Smooth muscle cell (in vitro differentiated cells): ENCODE results near the gene SBK1. TPM values are rescaled to one million over a fixed set of nuclear protein-coding genes. Genes with fewer than 3 reads are reported as not detected.

ENCODE experiments used
- DNase-seq: peaks from one replicate; lab custom pipeline; 2025; ENCODE audit not compliant: unreplicated experiment; lab: John Stamatoyannopoulos, UW
- H2AFZ ChIP-seq: fragments of 200-600 bp; sonication (generic); 2 replicates; pipeline ENCODE4 v1.6.0; 2016; ENCODE audit warnings: antibody characterized with exemption, low read depth, mild to moderate bottlenecking
- H3F3A ChIP-seq: fragments of 200-600 bp; sonication (generic); 2 replicates; pipeline ENCODE4 v1.6.0; 2017; ENCODE audit warnings: antibody characterized with exemption, low read depth
- H3K27ac ChIP-seq: fragments of 200-600 bp; sonication (generic); 2 replicates; pipeline ENCODE4 v1.5.1; 2016; ENCODE audit warnings: low read depth, mild to moderate bottlenecking
- H3K27me3 ChIP-seq: fragments of 200-600 bp; sonication (generic); 2 replicates; pipeline ENCODE4 v1.6.1; 2016; ENCODE audit warnings: low read depth, mild to moderate bottlenecking
- H3K36me3 ChIP-seq: fragments of 200-600 bp; sonication (generic); 2 replicates; pipeline ENCODE4 v1.5.1; 2016; ENCODE audit warnings: low read depth
- H3K4me1 ChIP-seq: fragments of 200-600 bp; sonication (generic); 2 replicates; pipeline ENCODE4 v1.5.1; 2016; ENCODE audit warnings: low read depth
- H3K4me2 ChIP-seq: fragments of 200-600 bp; sonication (generic); 2 replicates; pipeline ENCODE4 v1.6.0; 2016; ENCODE audit warnings: mild to moderate bottlenecking
- H3K4me3 ChIP-seq: fragments of 200-600 bp; sonication (generic); 2 replicates; pipeline ENCODE4 v1.5.1; 2016; ENCODE audit warnings: mild to moderate bottlenecking
- H3K79me2 ChIP-seq: fragments of 200-600 bp; sonication (generic); 2 replicates; pipeline ENCODE4 v1.6.0; 2016; ENCODE audit warnings: low read depth, mild to moderate bottlenecking
- H3K9ac ChIP-seq: fragments of 200-600 bp; sonication (generic); 2 replicates; pipeline ENCODE4 v1.6.0; 2016; ENCODE audit warnings: low read depth
- H3K9me3 ChIP-seq: fragments of 200-600 bp; sonication (generic); replicated peaks from 2 replicates; pipeline ENCODE4 v1.5.1; 2016; ENCODE audit warnings: low read depth
- H4K20me1 ChIP-seq: fragments of 200-600 bp; sonication (generic); 2 replicates; pipeline ENCODE4 v1.6.0; 2016; ENCODE audit warnings: low read depth
- CTCF ChIP-seq: fragments of 200-600 bp; sonication (generic); IDR thresholded peaks from 2 replicates; pipeline ENCODE4 v1.5.1; 2017; ENCODE audit warnings: borderline replicate concordance, mild to moderate bottlenecking, antibody characterized with exemption; ENCODE audit not compliant: insufficient read depth, poor library complexity, severe bottlenecking
- WGBS: methylation state at CpG from one replicate; pipeline ENCODE4 v1.1.7; 2016; ENCODE audit warnings: low lambda C conversion rate; 5-methylcytosine and 5-hydroxymethylcytosine counted together
- polyA plus RNA-seq: library from polyadenylated mRNA; unstranded; fragments of >200 nt; fragmentation: Nextera tagmentation; extraction: Ambion mirVana; gene quantifications from 2 replicates; pipeline ENCODE4 v1.2.1, GENCODE V29; 2016
- total RNA-seq: library from RNA; depleted of rRNA; stranded (reverse); fragments of >200 nt; gene quantifications from 2 replicates; pipeline ENCODE4 v1.2.3, GENCODE V29; 2014

The SBK1 gene
- total and polyA plus RNA-seq, 2 experiments from 2014 or later: 1.9 to 3.1 TPM

GRCh38 chr16:28283798-28284577 is 8.3 kb upstream of the SBK1 start:
- no peak overlapping the region for H3K9ac ChIP-seq
- no peaks in the 10 kb centered on the region for H4K20me1 ChIP-seq
- H3K9me3 ChIP-seq: no peaks in the 10 kb centered on the region
- no peaks in the 10 kb centered on the region for H3K79me2 ChIP-seq
- no peaks in the 10 kb centered on the region for H3K4me1 ChIP-seq
- no peak overlapping the region for H2AFZ ChIP-seq
- H3K27ac ChIP-seq: no peak overlapping the region
- no peaks in the 10 kb centered on the region for H3K36me3 ChIP-seq
- no peak for TF ChIP-seq CTCF
- H3K27me3 ChIP-seq: no peaks in the 10 kb centered on the region
- no peaks in the 10 kb centered on the region for H3F3A ChIP-seq
- DNase-seq: no peak
- H3K4me2 ChIP-seq: no peak overlapping the region
- 82% methylated on average over 15 of the region's 15 CpGs for WGBS
- no peak overlapping the region for H3K4me3 ChIP-seq

- H3K4me3 ChIP-seq: no peak overlapping the region
- H3K79me2 ChIP-seq: no peaks in the 10 kb centered on the region
- H2AFZ ChIP-seq: no peak overlapping the region
- no peaks in the 10 kb centered on the region for H3K27me3 ChIP-seq
- no peaks in the 10 kb centered on the region for H3K36me3 ChIP-seq
- H3K9ac ChIP-seq: no peak overlapping the region
- H4K20me1 ChIP-seq: no peaks in the 10 kb centered on the region
- no peaks in the 10 kb centered on the region for H3K4me1 ChIP-seq
- H3K27ac ChIP-seq: no peak overlapping the region
- DNase-seq: no peak
- 94% methylated on average over 9 of the region's 9 CpGs for WGBS
- no peaks in the 10 kb centered on the region for H3K9me3 ChIP-seq
- no peaks in the 10 kb centered on the region for H3F3A ChIP-seq
- no peak overlapping the region for H3K4me2 ChIP-seq
- TF ChIP-seq CTCF: no peak
Observed at GRCh38 chr16:28285649-28286048, 6.7 kb upstream of the SBK1 start.

- Histone ChIP-seq H4K20me1 (no peaks in the 10 kb centered on the region), H3K9me3 (no peaks in the 10 kb centered on the region), H2AFZ (no peak overlapping the region), H3K4me2 (no peak overlapping the region), H3K36me3 (no peaks in the 10 kb centered on the region), H3K4me1 (no peaks in the 10 kb centered on the region), H3K27ac (no peak overlapping the region), H3K4me3 (no peak overlapping the region), H3K9ac (no peak overlapping the region), H3F3A (no peaks in the 10 kb centered on the region), H3K27me3 (peaks cover 7% of the 10 kb centered on the region), H3K79me2 (no peaks in the 10 kb centered on the region)
- no peak for TF ChIP-seq CTCF
- DNase-seq: no peak
- WGBS: 85% methylated on average over 7 of the region's 7 CpGs
Observed at GRCh38 chr16:28288114-28288513, 4.2 kb upstream of the SBK1 start.

- H4K20me1 ChIP-seq: no peaks in the 10 kb centered on the region
- H3K9me3 ChIP-seq: no peaks in the 10 kb centered on the region
- H3K27me3 ChIP-seq: peaks cover 16% of the 10 kb centered on the region
- H3K36me3 ChIP-seq: no peaks in the 10 kb centered on the region
- H3K4me3 ChIP-seq: no peak overlapping the region
- H3K27ac ChIP-seq: no peak overlapping the region
- no peak overlapping the region for H3K4me2 ChIP-seq
- H3K79me2 ChIP-seq: no peaks in the 10 kb centered on the region
- no peak overlapping the region for H3K9ac ChIP-seq
- TF ChIP-seq CTCF: no peak
- H2AFZ ChIP-seq: no peak overlapping the region
- no peaks in the 10 kb centered on the region for H3F3A ChIP-seq
- 51% methylated on average over 3 of the region's 3 CpGs for WGBS
- no peaks in the 10 kb centered on the region for H3K4me1 ChIP-seq
- DNase-seq: no peak
Observed at GRCh38 chr16:28289048-28289447, 3.3 kb upstream of the SBK1 start.
